OCI-LY3 (cell line): ENCODE measurements around the gene NTHL1.

Source experiments
- H2AFZ ChIP-seq: fragments of 200-600, 300-600 bp; shearing (Covaris generic); 2 replicates; pipeline ENCODE4 v1.6.0; 2014; ENCODE audit warnings: antibody characterized with exemption, low read depth, low read length
- H3K27ac ChIP-seq: fragments of 200-600, 300-600 bp; sonication (generic); 2 replicates; pipeline ENCODE4 v1.5.1; 2014; ENCODE audit warnings: mild to moderate bottlenecking, low read length, moderate library complexity, mixed read lengths
- H3K27me3 ChIP-seq: fragments of 200-600, 300-600 bp; sonication (generic); 2 replicates; pipeline ENCODE4 v1.6.1; 2014; ENCODE audit warnings: low read depth, low read length, mixed read lengths
- H3K36me3 ChIP-seq: fragments of 200-600, 300-600 bp; sonication (generic); replicated peaks from 2 replicates; pipeline ENCODE3; 2014; ENCODE audit warnings: low read depth, low read length, mixed read lengths
- H3K4me1 ChIP-seq: fragments of 300-600, 200-600 bp; sonication (generic); 2 replicates; pipeline ENCODE4 v1.6.1; 2014; ENCODE audit warnings: low read length, mixed read lengths
- H3K4me2 ChIP-seq: fragments of 200-600, 300-600 bp; sonication (generic); 2 replicates; pipeline ENCODE4 v1.6.1; 2014; ENCODE audit warnings: low read length, mixed read lengths
- H3K4me3 ChIP-seq: fragments of 300-600, 200-600 bp; sonication (generic); 2 replicates; pipeline ENCODE4 v1.5.1; 2014; ENCODE audit warnings: antibody characterized with exemption, mild to moderate bottlenecking, low read length, moderate library complexity
- H3K79me2 ChIP-seq: fragments of 300-600, 200-600 bp; shearing (Covaris generic); 2 replicates; pipeline ENCODE4 v1.6.1; 2014; ENCODE audit warnings: mild to moderate bottlenecking, low read length, mixed read lengths
- H3K9ac ChIP-seq: fragments of 300-600, 200-600 bp; shearing (Covaris generic); 2 replicates; pipeline ENCODE4 v1.6.0; 2014; ENCODE audit warnings: mild to moderate bottlenecking, low read length, moderate library complexity
- H3K9me3 ChIP-seq: fragments of 200-600, 300-600 bp; shearing (Covaris generic); 2 replicates; pipeline ENCODE4 v1.6.1; 2014; ENCODE audit warnings: low read length, mixed read lengths; ENCODE audit not compliant: insufficient read depth
- H4K20me1 ChIP-seq: fragments of 200-600, 300-600 bp; sonication (generic); 2 replicates; pipeline ENCODE4 v1.6.1; 2016; ENCODE audit warnings: low read length, mixed read lengths; ENCODE audit not compliant: insufficient read depth
- CTCF ChIP-seq: fragments of 200-600, 300-600 bp; sonication (generic); IDR thresholded peaks from 2 replicates; pipeline ENCODE4 v1.5.1; 2014; ENCODE audit warnings: antibody characterized with exemption, low read length, low read depth
- EZH2phosphoT487 ChIP-seq: fragments of 200-600 bp; shearing (Covaris generic); IDR thresholded peaks from 2 replicates; pipeline ENCODE4 v1.6.1; 2018; ENCODE audit warnings: antibody characterized with exemption, mixed run types, low read depth

Gene NTHL1

GRCh38 chr16:2083409-2083808, 35.8 kb upstream of the NTHL1 start:
- Histone ChIP-seq H3K4me1 (no peaks in the 10 kb centered on the region), H3K79me2 (no peaks in the 10 kb centered on the region), H3K4me3 (no peak overlapping the region), H3K4me2 (no peak overlapping the region), H3K36me3 (no peaks in the 10 kb centered on the region), H3K9me3 (no peaks in the 10 kb centered on the region), H2AFZ (no peak overlapping the region), H3K9ac (no peak overlapping the region), H3K27ac (no peak overlapping the region), H4K20me1 (no peaks in the 10 kb centered on the region), H3K27me3 (no peaks in the 10 kb centered on the region)
- TF ChIP-seq EZH2phosphoT487 (no peak), CTCF (no peak)

- H3K9me3 ChIP-seq = no peaks in the 10 kb centered on the region
- no peaks in the 10 kb centered on the region for H4K20me1 ChIP-seq
- TF ChIP-seq CTCF (no peak), EZH2phosphoT487 (no peak)
- no peak overlapping the region for H3K4me2 ChIP-seq
- no peaks in the 10 kb centered on the region for H3K27me3 ChIP-seq
- no peaks in the 10 kb centered on the region for H3K36me3 ChIP-seq
- no peaks in the 10 kb centered on the region for H3K4me1 ChIP-seq
- no peak overlapping the region for H3K27ac ChIP-seq
- H3K79me2 ChIP-seq = no peaks in the 10 kb centered on the region
- no peak overlapping the region for H3K9ac ChIP-seq
- no peak overlapping the region for H2AFZ ChIP-seq
- no peak overlapping the region for H3K4me3 ChIP-seq
These were observed 35.3 kb upstream of the NTHL1 start for GRCh38 chr16:2082983-2083364.

- Histone ChIP-seq H3K27me3 (no peaks in the 10 kb centered on the region), H3K27ac (no peak overlapping the region), H3K36me3 (no peaks in the 10 kb centered on the region), H3K9me3 (no peaks in the 10 kb centered on the region), H4K20me1 (no peaks in the 10 kb centered on the region), H3K9ac (no peak overlapping the region), H2AFZ (no peak overlapping the region), H3K4me3 (no peak overlapping the region), H3K4me2 (no peak overlapping the region), H3K79me2 (no peaks in the 10 kb centered on the region), H3K4me1 (no peaks in the 10 kb centered on the region)
- TF ChIP-seq CTCF = no peak
- TF ChIP-seq EZH2phosphoT487 = no peak
These were observed 34.7 kb upstream of the NTHL1 start for GRCh38 chr16:2082171-2082982.

DNA sequence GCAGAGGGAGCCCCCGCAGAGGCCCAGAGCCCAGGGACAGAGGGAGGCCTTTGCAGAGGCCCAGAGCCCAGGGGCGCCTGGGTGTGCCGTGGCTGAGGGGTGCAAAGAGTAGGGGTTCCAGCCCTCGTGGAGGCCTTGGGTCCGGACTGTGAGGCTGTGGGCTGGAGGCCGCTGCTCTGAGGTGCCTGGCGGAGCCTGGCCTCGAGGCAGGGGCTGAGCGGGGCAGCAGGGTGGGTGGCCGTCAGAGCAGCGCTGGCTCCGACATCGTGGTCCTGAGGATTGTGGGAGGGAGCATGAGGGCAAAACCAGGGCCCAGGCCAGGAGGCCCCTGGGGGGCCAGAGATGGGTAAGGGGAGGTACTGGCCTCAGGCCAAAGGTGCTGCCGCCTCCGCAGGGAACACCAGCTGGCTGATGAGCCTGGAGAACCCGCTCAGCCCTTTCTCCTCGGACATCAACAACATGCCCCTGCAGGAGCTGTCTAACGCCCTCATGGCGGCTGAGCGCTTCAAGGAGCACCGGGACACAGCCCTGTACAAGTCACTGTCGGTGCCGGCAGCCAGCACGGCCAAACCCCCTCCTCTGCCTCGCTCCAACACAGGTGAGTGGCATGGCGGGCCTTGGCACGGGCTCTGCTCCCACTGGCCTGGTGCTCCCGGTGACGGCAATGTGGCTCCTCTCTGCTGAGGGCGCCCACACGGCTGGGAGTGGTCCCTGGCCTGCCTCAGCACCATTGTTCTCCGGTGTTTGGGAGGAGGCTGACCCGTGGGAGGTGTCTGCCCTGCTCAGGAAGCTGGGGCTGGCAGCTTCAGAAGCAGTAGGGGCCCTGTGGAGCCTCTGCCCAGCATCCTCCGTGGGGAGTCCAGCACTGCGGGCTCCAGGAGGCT, 33.8 kb upstream of the NTHL1 start:
- TF ChIP-seq EZH2phosphoT487 (no peak), CTCF (no peak)
- Histone ChIP-seq H3K9me3 (no peaks in the 10 kb centered on the region), H3K4me1 (no peaks in the 10 kb centered on the region), H3K36me3 (no peaks in the 10 kb centered on the region), H3K79me2 (no peaks in the 10 kb centered on the region), H3K4me3 (no peak overlapping the region), H3K27ac (no peak overlapping the region), H4K20me1 (no peaks in the 10 kb centered on the region), H3K9ac (no peak overlapping the region), H3K4me2 (no peak overlapping the region), H2AFZ (no peak overlapping the region), H3K27me3 (no peaks in the 10 kb centered on the region)
